Panc1 (cell line): ENCODE results near the gene FOXN4. TPM values are rescaled to one million over a fixed set of nuclear protein-coding genes. Genes with fewer than 3 reads are reported as not detected.

Experiments used
- ATAC-seq: fragments of 200-7000 bp; cut with Tn5 transposase; 2 replicates; pipeline ENCODE4 v1.9.1; 2020; ENCODE audit warnings: mild to moderate bottlenecking, moderate library complexity
- BruUV-seq: library from RNA; stranded (reverse); fragments of 400-500 nt; replicated peaks from 2 replicates; lab custom pipeline; 2021; lab: Mats Ljungman, UMichigan
- CTCF ChIA-PET: fragments of 300-600 bp; sonication (Branson Sonifier 250); formaldehyde crosslinking; loops from one replicate; lab custom pipeline; 2022; ENCODE audit warnings: antibody characterized with exemption; lab: Charles Lee
- POLR2A ChIA-PET: fragments of 300-600 bp; sonication (Branson Sonifier 250); formaldehyde crosslinking; loops from one replicate; lab custom pipeline; 2022; ENCODE audit warnings: antibody characterized with exemption; lab: Charles Lee
- DNase-seq: peaks from one replicate; pipeline ENCODE4 v3.0.0-alpha.2; 2010; ENCODE audit warnings: low read depth, low spot score
- H3K27ac ChIP-seq: 2 replicates; pipeline ENCODE4 v1.5.1; 2011; ENCODE audit warnings: mild to moderate bottlenecking, low read length, inconsistent platforms
- H3K27me3 ChIP-seq: fragments of 200-500 bp; sonication (Bioruptor generic); 2 replicates; pipeline ENCODE4 v1.6.0; 2014; ENCODE audit warnings: low read length, inconsistent platforms; ENCODE audit not compliant: control insufficient read depth, insufficient read depth
- H3K36me3 ChIP-seq: fragments of 200-500 bp; sonication (Bioruptor generic); 2 replicates; pipeline ENCODE4 v1.5.1; 2014; ENCODE audit warnings: inconsistent platforms, mild to moderate bottlenecking, low read length, moderate library complexity; ENCODE audit not compliant: control insufficient read depth, insufficient read depth
- H3K4me1 ChIP-seq: 2 replicates; pipeline ENCODE4 v1.5.1; 2011; ENCODE audit warnings: inconsistent platforms, mild to moderate bottlenecking, low read length, moderate library complexity; ENCODE audit not compliant: control insufficient read depth, insufficient read depth
- H3K4me3 ChIP-seq, 2 experiments: 2 replicates each; pipeline ENCODE4 v1.5.1; 2011 to 2012; ENCODE audit warnings: low read depth in 2 of 2, low read length in 2 of 2, mild to moderate bottlenecking in 2 of 2, inconsistent platforms in 1 of 2, moderate library complexity in 1 of 2
- H3K9me3 ChIP-seq: fragments of 200-500 bp; sonication (Bioruptor generic); 2 replicates; pipeline ENCODE4 v1.5.1; 2014; ENCODE audit warnings: low read depth, mild to moderate bottlenecking, inconsistent platforms, low read length, moderate library complexity; ENCODE audit not compliant: control insufficient read depth, insufficient read depth
- CTCF ChIP-seq: fragments of 450-650 bp; IDR thresholded peaks from 2 replicates; pipeline ENCODE4 v1.5.1; 2017; ENCODE audit warnings: mild to moderate bottlenecking
- POLR2AphosphoS5 ChIP-seq: IDR thresholded peaks from 2 replicates; pipeline ENCODE4 v1.6.1; 2012; ENCODE audit warnings: mild to moderate bottlenecking, low read depth, low read length, moderate library complexity
- SIN3A ChIP-seq: IDR thresholded peaks from 2 replicates; pipeline ENCODE4 v1.6.1; 2012; ENCODE audit warnings: low read depth, mild to moderate bottlenecking, low read length, moderate library complexity, borderline replicate concordance; ENCODE audit not compliant: insufficient read depth
- TCF7L2 ChIP-seq: IDR thresholded peaks from 2 replicates; pipeline ENCODE4 v1.6.1; 2011; ENCODE audit warnings: mild to moderate bottlenecking, low read depth, low read length, inconsistent platforms
- in situ Hi-C: cut with HindIII; loops from 2 replicates; pipeline ENCODE4 v1.10.0; 2016; ENCODE audit warnings: low sequenced_read_pairs, low pct_unique_long_range_greater_than_20kb
- intact Hi-C: fragments of 100-400 bp; cut with micrococcal nuclease; formaldehyde crosslinking; loops from one replicate; pipeline ENCODE4 v1.10.0; 2022; ENCODE audit not compliant: unreplicated experiment
- total RNA-seq: library from RNA; stranded (reverse); gene quantifications from one replicate; pipeline ENCODE4 v1.2.1, GENCODE V29; 2021; ENCODE audit not compliant: unreplicated experiment
- TF ChIP-seq, protein P1 (sequence below), 2 experiments: IDR thresholded peaks; 2 replicates each; pipeline ENCODE4 v1.6.1; 2011 to 2012; ENCODE audit warnings: low read depth in 2 of 2, control low read depth in 1 of 2, low read length in 1 of 2, mild to moderate bottlenecking in 1 of 2, moderate library complexity in 1 of 2; ENCODE audit not compliant: insufficient read depth in 1 of 2

FOXN4 gene
- total RNA-seq, 1 experiment from 2014 or later: 0.08 TPM

DNA sequence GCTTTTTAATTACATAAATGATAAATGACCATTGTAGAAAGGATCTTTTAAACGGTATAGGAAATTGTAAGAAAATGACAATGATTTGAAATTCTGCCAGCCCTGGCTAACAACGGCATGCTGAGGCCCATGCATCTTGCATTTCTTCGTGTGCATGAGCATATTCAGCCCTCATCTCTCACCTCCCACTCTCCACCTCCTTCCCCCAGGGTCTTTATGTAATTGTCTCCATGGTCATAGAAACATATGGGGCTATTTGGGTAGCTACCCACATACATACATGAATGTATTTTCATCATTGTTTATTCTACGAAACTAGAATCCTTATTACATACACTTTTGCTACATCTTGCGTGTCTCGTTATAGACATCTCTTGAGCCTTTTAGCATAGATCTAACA lies 43.1 kb upstream of the FOXN4 start:
- Histone ChIP-seq H3K36me3 (no peaks in the 10 kb centered on the region), H3K9me3 (no peaks in the 10 kb centered on the region), H3K27ac (no peak overlapping the region), H3K4me3 (no peak overlapping the region), H3K27me3 (peaks cover 18% of the 10 kb centered on the region), H3K4me1 (no peaks in the 10 kb centered on the region)
- CTCF ChIA-PET: no interaction called here
- in situ Hi-C loops: no loop called here
- DNase-seq (no peak), ATAC-seq (no peak)
- no peak for TF ChIP-seq TCF7L2
- TF ChIP-seq, protein P1, sequence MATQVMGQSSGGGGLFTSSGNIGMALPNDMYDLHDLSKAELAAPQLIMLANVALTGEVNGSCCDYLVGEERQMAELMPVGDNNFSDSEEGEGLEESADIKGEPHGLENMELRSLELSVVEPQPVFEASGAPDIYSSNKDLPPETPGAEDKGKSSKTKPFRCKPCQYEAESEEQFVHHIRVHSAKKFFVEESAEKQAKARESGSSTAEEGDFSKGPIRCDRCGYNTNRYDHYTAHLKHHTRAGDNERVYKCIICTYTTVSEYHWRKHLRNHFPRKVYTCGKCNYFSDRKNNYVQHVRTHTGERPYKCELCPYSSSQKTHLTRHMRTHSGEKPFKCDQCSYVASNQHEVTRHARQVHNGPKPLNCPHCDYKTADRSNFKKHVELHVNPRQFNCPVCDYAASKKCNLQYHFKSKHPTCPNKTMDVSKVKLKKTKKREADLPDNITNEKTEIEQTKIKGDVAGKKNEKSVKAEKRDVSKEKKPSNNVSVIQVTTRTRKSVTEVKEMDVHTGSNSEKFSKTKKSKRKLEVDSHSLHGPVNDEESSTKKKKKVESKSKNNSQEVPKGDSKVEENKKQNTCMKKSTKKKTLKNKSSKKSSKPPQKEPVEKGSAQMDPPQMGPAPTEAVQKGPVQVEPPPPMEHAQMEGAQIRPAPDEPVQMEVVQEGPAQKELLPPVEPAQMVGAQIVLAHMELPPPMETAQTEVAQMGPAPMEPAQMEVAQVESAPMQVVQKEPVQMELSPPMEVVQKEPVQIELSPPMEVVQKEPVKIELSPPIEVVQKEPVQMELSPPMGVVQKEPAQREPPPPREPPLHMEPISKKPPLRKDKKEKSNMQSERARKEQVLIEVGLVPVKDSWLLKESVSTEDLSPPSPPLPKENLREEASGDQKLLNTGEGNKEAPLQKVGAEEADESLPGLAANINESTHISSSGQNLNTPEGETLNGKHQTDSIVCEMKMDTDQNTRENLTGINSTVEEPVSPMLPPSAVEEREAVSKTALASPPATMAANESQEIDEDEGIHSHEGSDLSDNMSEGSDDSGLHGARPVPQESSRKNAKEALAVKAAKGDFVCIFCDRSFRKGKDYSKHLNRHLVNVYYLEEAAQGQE (IDR thresholded peaks at IDR 0.05; ENCODE audit: insufficient read depth in 1 of 2, low read depth in 2 of 2, low read length in 1 of 2): no peak
- no peak for TF ChIP-seq CTCF
- TF ChIP-seq SIN3A: no peak
- no peak for TF ChIP-seq POLR2AphosphoS5
- intact Hi-C loops: no loop called here
- BruUV-seq: no TSS peak
- POLR2A ChIA-PET: no interaction called here

DNA sequence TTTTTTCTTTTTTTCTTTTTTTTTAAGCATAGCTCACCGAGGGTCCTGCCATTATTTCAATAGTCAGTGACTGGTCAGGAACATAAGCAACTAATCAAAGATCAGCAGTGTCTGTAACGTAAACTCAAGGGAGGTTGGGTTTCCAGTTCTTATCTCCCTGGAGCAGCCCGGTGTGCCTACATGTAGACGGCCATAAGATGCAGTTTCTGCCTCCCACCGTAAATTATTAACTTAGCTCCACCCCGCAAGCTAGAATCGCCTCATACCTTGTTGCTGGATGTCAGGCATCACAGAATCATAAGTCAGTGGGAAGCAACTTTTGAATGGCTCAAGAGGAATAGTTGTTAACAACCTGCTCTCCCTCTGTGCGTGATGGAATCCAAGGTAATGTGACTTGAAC lies 38.5 kb upstream of the FOXN4 start, which contains the start of gene MYO1H:
TSS of gene MYO1H (plus strand) at position 312 of the 400 bp plus-strand sequence. CDS start at position 373, 61 bp downstream.
- no peak within 1 kb of the TSS for H3K27ac ChIP-seq
- intact Hi-C loops (no loop called here), in situ Hi-C loops (no loop called here)
- H3K4me3 ChIP-seq: no peak within 1 kb of the TSS
- H3K36me3 ChIP-seq: no peaks in the 10 kb centered on the region
- DNase-seq (no peak), ATAC-seq (no peak)
- no peak for TF ChIP-seq POLR2AphosphoS5
- TF ChIP-seq, protein P1 (IDR thresholded peaks at IDR 0.05; ENCODE audit: insufficient read depth in 1 of 2, low read depth in 2 of 2, low read length in 1 of 2): no peak
- TF ChIP-seq SIN3A: no peak
- no peak for TF ChIP-seq CTCF
- TF ChIP-seq TCF7L2: no peak
- ChIA-PET CTCF (no interaction called here), POLR2A (no interaction called here)
- H3K27me3 ChIP-seq: peaks cover 7% of the 10 kb centered on the region
- no peaks in the 10 kb centered on the region for H3K9me3 ChIP-seq
- no peaks in the 10 kb centered on the region for H3K4me1 ChIP-seq
- no TSS peak for BruUV-seq
